ENCODE data around the gene CCDC43. TPM values are rescaled to one million over a fixed set of nuclear protein-coding genes. Genes with fewer than 3 reads are reported as not detected.

The CCDC43 gene
- total and polyA plus RNA-seq, 2 of the 8 experiments (the other 6 are each of a cell fraction or from before 2014, with no cell fraction given) = 4.9 to 38.1 TPM

GRCh38 chr17:44630703-44631102 lies 58.9 kb downstream of the CCDC43 start:
- no peak overlapping the region for H3K4ac ChIP-seq (replicated peaks; ENCODE audit: insufficient read length, low read depth, low read length)
- no peak overlapping the region for H4K91ac ChIP-seq (replicated peaks; ENCODE audit: insufficient read length, low read length)
- no peak overlapping the region for H2BK15ac ChIP-seq (ENCODE audit: low read length)
- CTCF ChIA-PET (ENCODE audit: partially characterized antibody) = interaction anchor here (0.6 to 10.8 kb wide), 12 partner anchors 13 to 338 kb away, joined by 3 to 84 read pairs (median 4); no protein-coding TSS in a partner anchor
- H3K27me3 ChIP-seq (replicated peaks in 1 of 4; ENCODE audit: control insufficient read depth in 3 of 4, extremely low read depth in 1 of 4, insufficient read depth in 3 of 4, low read length in 3 of 4) = no peaks in the 10 kb centered on the region
- no peak overlapping the region for H2BK12ac ChIP-seq (ENCODE audit: low read depth, low read length)
- H3K14ac ChIP-seq (ENCODE audit: insufficient read length) = no peak overlapping the region
- no peaks in the 10 kb centered on the region for H4K20me1 ChIP-seq (replicated peaks in 1 of 2; ENCODE audit: control insufficient read depth in 1 of 2, insufficient read depth in 2 of 2, low read length in 2 of 2)
- no peak overlapping the region for H3K23ac ChIP-seq (ENCODE audit: insufficient read length)
- H3K27ac ChIP-seq (ENCODE audit: low read depth, low read length) = no peak overlapping the region
- H3K79me1 ChIP-seq (ENCODE audit: low read depth, low read length) = no peaks in the 10 kb centered on the region
- H3K56ac ChIP-seq (replicated peaks; ENCODE audit: insufficient read length, low read depth, low read length) = no peak overlapping the region
- POLR2A ChIA-PET (ENCODE audit: partially characterized antibody) = interaction anchor here (0.6 to 1.2 kb wide), 2 partner anchors 20 to 127 kb away, joined by 3 read pairs; partner anchors contain the start of gene GPATCH8
- H3K9me3 ChIP-seq (ENCODE audit: insufficient read depth in 2 of 2, low read depth in 1 of 2, low read length in 1 of 2) = no peaks in the 10 kb centered on the region
- 92% methylated on average over 4 of the region's 4 CpGs; no CpG with 5 or more reads in 1 of the 2 experiments for WGBS, 2 experiments (ENCODE audit: extremely low coverage in 1 of 2, insufficient coverage in 1 of 2, insufficient read length in 1 of 2, insufficient replicate concordance in 2 of 2, low coverage in 1 of 2, low lambda C conversion rate in 2 of 2, missing lambda C conversion rate in 1 of 2)
- H3K4me3 ChIP-seq (ENCODE audit: extremely low read depth in 1 of 4, insufficient read depth in 2 of 4, low read depth in 3 of 4, low read length in 4 of 4) = no peak overlapping the region
- FAIRE-seq (no peak), DNase-seq (ENCODE audit: low read depth in 1 of 2, low spot score in 2 of 2) (no peak)
- H4K5ac ChIP-seq (ENCODE audit: insufficient read length, low read depth, low read length) = no peak overlapping the region
- H2AK5ac ChIP-seq (ENCODE audit: low read depth, low read length) = no peak overlapping the region
- H3K4me1 ChIP-seq (replicated peaks in 1 of 4; ENCODE audit: control insufficient read depth in 3 of 4, insufficient read depth in 4 of 4, low read length in 3 of 4) = peaks cover 0 to 13% (median 4%) of the 10 kb centered on the region in 4 experiments; a peak in 5 of 7 replicates
- no peaks in the 10 kb centered on the region for H3K23me2 ChIP-seq (ENCODE audit: low read depth, low read length)
- no peaks in the 10 kb centered on the region for H3K36me3 ChIP-seq (ENCODE audit: control insufficient read depth in 2 of 4, insufficient read depth in 4 of 4, low read length in 3 of 4)
- no peak overlapping the region for H2BK20ac ChIP-seq (ENCODE audit: low read length)
- H3K18ac ChIP-seq (ENCODE audit: extremely low read depth, low read length) = no peak overlapping the region
- H2BK120ac ChIP-seq (replicated peaks; ENCODE audit: low read depth, low read length) = no peak overlapping the region
- H3K79me2 ChIP-seq (ENCODE audit: control insufficient read depth in 1 of 2, insufficient read depth in 2 of 2, low read length in 2 of 2) = no peaks in the 10 kb centered on the region
- no peak overlapping the region for H3K9ac ChIP-seq (replicated peaks in 1 of 4; ENCODE audit: extremely low read depth in 1 of 4, low read depth in 3 of 4, low read length in 3 of 4)
- H4K8ac ChIP-seq (ENCODE audit: extremely low read depth, insufficient read depth, low read length) = no peak overlapping the region
- no peak overlapping the region for H3K4me2 ChIP-seq (ENCODE audit: insufficient read depth in 1 of 2, low read depth in 2 of 2, low read length in 2 of 2)
- no peak overlapping the region for H2AFZ ChIP-seq (ENCODE audit: low read length)
- H2BK5ac ChIP-seq (ENCODE audit: low read depth, low read length) = no peak overlapping the region
- TF ChIP-seq RFX5 (IDR thresholded peaks at IDR 0.05; ENCODE audit: borderline replicate concordance, low read depth, low read length) = no peak
- no peak for TF ChIP-seq CHD1 (IDR thresholded peaks at IDR 0.05; ENCODE audit: low read depth, low read length)
- TF ChIP-seq HDAC2 (IDR thresholded peaks at IDR 0.05; ENCODE audit: borderline replicate concordance in 1 of 2, low read depth in 2 of 2, low read length in 2 of 2) = no peak
- no peak for TF ChIP-seq CTBP2 (IDR thresholded peaks at IDR 0.05; ENCODE audit: borderline replicate concordance, insufficient read depth, insufficient read length, low read length)
- no peak for TF ChIP-seq TAF1 (IDR thresholded peaks at IDR 0.05; ENCODE audit: low read depth, low read length)
- no peak for TF ChIP-seq SIX5 (IDR thresholded peaks at IDR 0.05; ENCODE audit: low read depth, low read length)
- no peak for TF ChIP-seq SP2 (IDR thresholded peaks at IDR 0.05; ENCODE audit: low read length)
- TF ChIP-seq NANOG (IDR thresholded peaks at IDR 0.05; ENCODE audit: insufficient read depth, low read depth, low read length, poor library complexity, severe bottlenecking) = no peak
- no peak for TF ChIP-seq MAFK (IDR thresholded peaks at IDR 0.05; ENCODE audit: low read depth, low read length)
- TF ChIP-seq BRCA1 (IDR thresholded peaks at IDR 0.05; ENCODE audit: low read depth, low read length) = no peak
- no peak for TF ChIP-seq EGR1 (IDR thresholded peaks at IDR 0.05; ENCODE audit: borderline replicate concordance, low read depth, low read length)
- no peak for TF ChIP-seq CTCF (IDR thresholded peaks at IDR 0.05; ENCODE audit: control extremely low read depth in 1 of 3, insufficient read depth in 1 of 3, low read depth in 1 of 3, low read length in 3 of 3)
